ENCODE results near the gene BOLL. TPM values are rescaled to one million over a fixed set of nuclear protein-coding genes. Genes with fewer than 3 reads are reported as not detected.

The BOLL gene
- total and polyA plus RNA-seq, 10 of the 15 experiments (the other 5 are each of a cell fraction or from before 2014, with no cell fraction given): 0.05 TPM; not detected in 9

GRCh38 chr2:197713271-197713670, 71.8 kb downstream of the BOLL start:
- RAD21 ChIA-PET (ENCODE audit: unreplicated experiment): interaction anchor here (1.2 kb wide), 1 partner anchor 67 kb away, joined by 5 read pairs; no protein-coding TSS in a partner anchor
- intact Hi-C loops (cut with micrococcal nuclease; ENCODE audit: unreplicated experiment): loop anchor here (10.0 kb wide), 1 partner anchor 582 kb away; no protein-coding TSS in a partner anchor
- POLR2A ChIA-PET: interaction anchor here (1.0 kb wide), 1 partner anchor 8 kb away, joined by 3 read pairs; the partner anchor contains the start of gene MARS2
- H3K79me2 ChIP-seq (ENCODE audit: control insufficient read depth, insufficient read depth, low read length): peaks cover 33% of the 10 kb centered on the region
- no TSS peak for BruUV-seq (replicated peaks)
- DNase-seq (ENCODE audit: low read depth, low spot score): no peak
- peak; percentile 42 for ATAC-seq
- no peak overlapping the region; the same call in 1 of the 2 replicates for H3K9ac ChIP-seq (ENCODE audit: control insufficient read depth, insufficient read depth, low read length)
- H3K4me1 ChIP-seq (ENCODE audit: control insufficient read depth, insufficient read depth, low read length): peaks cover 18% of the 10 kb centered on the region; the same call in 1 of the 2 replicates
- H4K20me1 ChIP-seq (ENCODE audit: control insufficient read depth, insufficient read depth): no peaks in the 10 kb centered on the region
- no peak overlapping the region for H3K27ac ChIP-seq (ENCODE audit: control insufficient read depth, insufficient read depth)
- SMC1A ChIA-PET (ENCODE audit: uncharacterized antibody, unreplicated experiment): interaction anchor here (0.9 to 8.9 kb wide), 2 partner anchors 13 to 66 kb away, joined by 3 to 58 read pairs; no protein-coding TSS in a partner anchor
- H3K4me2 ChIP-seq (ENCODE audit: control insufficient read depth, insufficient read depth): peak overlapping the region; percentile 54; the same call in 1 of the 2 replicates
- peaks cover 0 to 9% of the 10 kb centered on the region in 2 experiments; a peak in 2 of 4 replicates for H3K36me3 ChIP-seq (ENCODE audit: control insufficient read depth in 2 of 2, insufficient read depth in 2 of 2, low read length in 1 of 2)
- FAIRE-seq: no peak
- no peak for TF ChIP-seq MXI1 (IDR thresholded peaks at IDR 0.05; ENCODE audit: low read depth, low read length)
- peak; percentile 36 for TF ChIP-seq MEF2B (IDR thresholded peaks at IDR 0.05; ENCODE audit: partially characterized antibody, poor library complexity, severe bottlenecking)
- H3K27me3 ChIP-seq (replicated peaks in 1 of 2; ENCODE audit: control insufficient read depth in 2 of 2, insufficient read depth in 2 of 2, low read length in 1 of 2): no peaks in the 10 kb centered on the region
- CTCF ChIA-PET: interaction anchor here (1.2 kb wide), 1 partner anchor 13 kb away, joined by 3 read pairs; no protein-coding TSS in a partner anchor
- WGBS (ENCODE audit: insufficient coverage, insufficient replicate concordance, low lambda C conversion rate, missing lambda C conversion rate): 63% methylated on average over 3 of the region's 3 CpGs
- in situ Hi-C loops (cut with MboI): no loop called here
- H3K4me3 ChIP-seq: no peak overlapping the region
- no peak overlapping the region for H2AFZ ChIP-seq (ENCODE audit: control insufficient read depth, low read depth, low read length)
- H3K9me3 ChIP-seq (replicated peaks; ENCODE audit: control insufficient read depth, insufficient read depth, low read length): no peaks in the 10 kb centered on the region

GRCh38 chr2:197711578-197711977, 73.5 kb downstream of the BOLL start:
- Histone ChIP-seq H2AFZ (ENCODE audit: control insufficient read depth, low read depth, low read length) (no peak overlapping the region), H3K9me3 (replicated peaks; ENCODE audit: control insufficient read depth, insufficient read depth, low read length) (no peaks in the 10 kb centered on the region), H4K20me1 (ENCODE audit: control insufficient read depth, insufficient read depth) (no peaks in the 10 kb centered on the region; the same call in 1 of the 2 replicates), H3K36me3 (ENCODE audit: control insufficient read depth in 2 of 2, insufficient read depth in 2 of 2, low read length in 1 of 2) (peaks cover 0 to 9% of the 10 kb centered on the region in 2 experiments; a peak in 2 of 4 replicates), H3K27ac (ENCODE audit: control insufficient read depth, insufficient read depth) (no peak overlapping the region), H3K9ac (ENCODE audit: control insufficient read depth, insufficient read depth, low read length) (no peak overlapping the region), H3K4me3 (no peak overlapping the region), H3K4me2 (ENCODE audit: control insufficient read depth, insufficient read depth) (0 out of 2 replicates have a peak overlapping the region, but pooled peaks have one; percentile 21), H3K27me3 (replicated peaks in 1 of 2; ENCODE audit: control insufficient read depth in 2 of 2, insufficient read depth in 2 of 2, low read length in 1 of 2) (no peaks in the 10 kb centered on the region), H3K79me2 (ENCODE audit: control insufficient read depth, insufficient read depth, low read length) (peaks cover 50% of the 10 kb centered on the region), H3K4me1 (ENCODE audit: control insufficient read depth, insufficient read depth, low read length) (peaks cover 19% of the 10 kb centered on the region)
- POLR2A ChIA-PET: interaction anchor here (1.0 kb wide), 1 partner anchor 68 kb away, joined by 3 read pairs; no protein-coding TSS in a partner anchor
- SMC1A ChIA-PET (ENCODE audit: uncharacterized antibody, unreplicated experiment): interaction anchor here (0.7 to 8.9 kb wide), 8 partner anchors 11 to 1774 kb away, joined by 3 to 58 read pairs (median 5); no protein-coding TSS in a partner anchor
- no peak for DNase-seq (ENCODE audit: low read depth, low spot score)
- no TSS peak for BruUV-seq (replicated peaks)
- CTCF ChIA-PET: interaction anchor here (1.1 to 1.9 kb wide), 3 partner anchors 68 to 585 kb away, joined by 4 to 10 read pairs (median 7); no protein-coding TSS in a partner anchor
- in situ Hi-C loops (cut with MboI) (no loop called here), intact Hi-C loops (cut with micrococcal nuclease; ENCODE audit: unreplicated experiment) (loop anchor here (10.0 kb wide), 1 partner anchor 583 kb away; no protein-coding TSS in a partner anchor)
- no peak for FAIRE-seq
- RAD21 ChIA-PET (ENCODE audit: unreplicated experiment): interaction anchor here (0.9 kb wide), 1 partner anchor 112 kb away, joined by 3 read pairs; no protein-coding TSS in a partner anchor
- no peak for ATAC-seq
- TF ChIP-seq IKZF1 (conservative IDR thresholded peaks at IDR 0.05) (no peak), CREB1 (IDR thresholded peaks at IDR 0.05; ENCODE audit: low read depth) (no peak), MYC (IDR thresholded peaks at IDR 0.05; ENCODE audit: insufficient read depth, insufficient read length, insufficient replicate concordance, low read length, severe bottlenecking) (no peak), SMARCA5 (IDR thresholded peaks at IDR 0.05) (no peak), SMAD5 (IDR thresholded peaks at IDR 0.05; ENCODE audit: low read depth) (no peak), NFYB (IDR thresholded peaks at IDR 0.05; ENCODE audit: insufficient read depth, low read depth, low read length) (no peak)
- TF ChIP-seq, protein P1, sequence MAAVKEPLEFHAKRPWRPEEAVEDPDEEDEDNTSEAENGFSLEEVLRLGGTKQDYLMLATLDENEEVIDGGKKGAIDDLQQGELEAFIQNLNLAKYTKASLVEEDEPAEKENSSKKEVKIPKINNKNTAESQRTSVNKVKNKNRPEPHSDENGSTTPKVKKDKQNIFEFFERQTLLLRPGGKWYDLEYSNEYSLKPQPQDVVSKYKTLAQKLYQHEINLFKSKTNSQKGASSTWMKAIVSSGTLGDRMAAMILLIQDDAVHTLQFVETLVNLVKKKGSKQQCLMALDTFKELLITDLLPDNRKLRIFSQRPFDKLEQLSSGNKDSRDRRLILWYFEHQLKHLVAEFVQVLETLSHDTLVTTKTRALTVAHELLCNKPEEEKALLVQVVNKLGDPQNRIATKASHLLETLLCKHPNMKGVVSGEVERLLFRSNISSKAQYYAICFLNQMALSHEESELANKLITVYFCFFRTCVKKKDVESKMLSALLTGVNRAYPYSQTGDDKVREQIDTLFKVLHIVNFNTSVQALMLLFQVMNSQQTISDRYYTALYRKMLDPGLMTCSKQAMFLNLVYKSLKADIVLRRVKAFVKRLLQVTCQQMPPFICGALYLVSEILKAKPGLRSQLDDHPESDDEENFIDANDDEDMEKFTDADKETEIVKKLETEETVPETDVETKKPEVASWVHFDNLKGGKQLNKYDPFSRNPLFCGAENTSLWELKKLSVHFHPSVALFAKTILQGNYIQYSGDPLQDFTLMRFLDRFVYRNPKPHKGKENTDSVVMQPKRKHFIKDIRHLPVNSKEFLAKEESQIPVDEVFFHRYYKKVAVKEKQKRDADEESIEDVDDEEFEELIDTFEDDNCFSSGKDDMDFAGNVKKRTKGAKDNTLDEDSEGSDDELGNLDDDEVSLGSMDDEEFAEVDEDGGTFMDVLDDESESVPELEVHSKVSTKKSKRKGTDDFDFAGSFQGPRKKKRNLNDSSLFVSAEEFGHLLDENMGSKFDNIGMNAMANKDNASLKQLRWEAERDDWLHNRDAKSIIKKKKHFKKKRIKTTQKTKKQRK (IDR thresholded peaks at IDR 0.05; ENCODE audit: low read depth, low read length): no peak
- TF ChIP-seq, protein P2, sequence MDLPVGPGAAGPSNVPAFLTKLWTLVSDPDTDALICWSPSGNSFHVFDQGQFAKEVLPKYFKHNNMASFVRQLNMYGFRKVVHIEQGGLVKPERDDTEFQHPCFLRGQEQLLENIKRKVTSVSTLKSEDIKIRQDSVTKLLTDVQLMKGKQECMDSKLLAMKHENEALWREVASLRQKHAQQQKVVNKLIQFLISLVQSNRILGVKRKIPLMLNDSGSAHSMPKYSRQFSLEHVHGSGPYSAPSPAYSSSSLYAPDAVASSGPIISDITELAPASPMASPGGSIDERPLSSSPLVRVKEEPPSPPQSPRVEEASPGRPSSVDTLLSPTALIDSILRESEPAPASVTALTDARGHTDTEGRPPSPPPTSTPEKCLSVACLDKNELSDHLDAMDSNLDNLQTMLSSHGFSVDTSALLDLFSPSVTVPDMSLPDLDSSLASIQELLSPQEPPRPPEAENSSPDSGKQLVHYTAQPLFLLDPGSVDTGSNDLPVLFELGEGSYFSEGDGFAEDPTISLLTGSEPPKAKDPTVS (IDR thresholded peaks at IDR 0.05; ENCODE audit: low read depth, low read length): no peak
